Stimulated activated CD4-positive, alpha-beta T cell treated with anti-CD3 and anti-CD28 coated beads, Interleukin-4, amount 100 ng/mL, for 24 hours (primary cell): Measurements from ENCODE around the gene TCIRG1.
"Not testable (repeated sequence)": the region's sequence is repeated elsewhere in the genome, so short reads cannot be mapped to it uniquely, and the experiment has no call there.

Source experiments
- DNase-seq: peaks from one replicate; pipeline ENCODE4 v3.0.0-alpha.2; 2020

TCIRG1 gene

GRCh38 chr11:68038718-68039525 lies at the start of gene TCIRG1:
TSS of gene TCIRG1 (plus strand) at chr11:68039025. CDS start at chr11:68041272, 2,247 bp downstream.
- peak; percentile 62 for DNase-seq

GRCh38 chr11:67990546-67991346 lies 48.1 kb upstream of the TCIRG1 start:
- DNase-seq, result not testable (repeated sequence)

- not testable (repeated sequence) for DNase-seq
Observed at GRCh38 chr11:67991347-67992121, 47.3 kb upstream of the TCIRG1 start.

GRCh38 chr11:67993821-67994220 lies 45.0 kb upstream of the TCIRG1 start:
- peak; percentile 30 for DNase-seq

GRCh38 chr11:67994387-67994786 lies 44.4 kb upstream of the TCIRG1 start:
- not testable (repeated sequence) for DNase-seq

- DNase-seq, result not testable (repeated sequence)
Observed at GRCh38 chr11:67995129-67995528, 43.7 kb upstream of the TCIRG1 start.

- not testable (repeated sequence) for DNase-seq
Observed at GRCh38 chr11:67995579-67995978, 43.2 kb upstream of the TCIRG1 start.

GRCh38 chr11:67996051-67996450 lies 42.8 kb upstream of the TCIRG1 start:
- no peak for DNase-seq

- DNase-seq, result peak; percentile 26
Observed at GRCh38 chr11:67996622-67997474, 42.0 kb upstream of the TCIRG1 start.

- no peak for DNase-seq
Observed at GRCh38 chr11:67997475-67997921, 41.3 kb upstream of the TCIRG1 start.

- DNase-seq, result no peak
Observed at GRCh38 chr11:67998150-67999045, 40.4 kb upstream of the TCIRG1 start.

- no peak for DNase-seq
Observed at GRCh38 chr11:67999201-67999629, 39.6 kb upstream of the TCIRG1 start.

- no peak for DNase-seq
Observed at GRCh38 chr11:67999704-68000103, 39.1 kb upstream of the TCIRG1 start.

GRCh38 chr11:68002575-68002937 lies 36.3 kb upstream of the TCIRG1 start:
- no peak for DNase-seq

GRCh38 chr11:68002938-68003845 lies 35.6 kb upstream of the TCIRG1 start:
- DNase-seq, result peak; percentile 42

GRCh38 chr11:68003846-68004550 lies 34.8 kb upstream of the TCIRG1 start, which contains the start of gene UNC93B1:
TSS of gene UNC93B1 (minus strand) at chr11:68004097. CDS start at chr11:68004043, 54 bp downstream.
- peak; percentile 79 for DNase-seq

- DNase-seq, result no peak
Observed at GRCh38 chr11:68004551-68005335, 34.1 kb upstream of the TCIRG1 start.

GRCh38 chr11:68006606-68007166 lies 32.1 kb upstream of the TCIRG1 start:
- no peak for DNase-seq
